AG10803 (cell line): ENCODE results near the gene ASTN1.

ENCODE experiments used
- DNase-seq: peaks from one replicate; pipeline ENCODE4 v3.0.0; 2010; ENCODE audit warnings: low read depth
- H3K4me3 ChIP-seq: 2 replicates; pipeline ENCODE4 v1.5.1; 2011; ENCODE audit warnings: mild to moderate bottlenecking, low read length, control low read depth
- CTCF ChIP-seq: conservative IDR thresholded peaks from 2 replicates; pipeline ENCODE4 v1.5.1; 2011; ENCODE audit warnings: mild to moderate bottlenecking, low read length, control low read depth, inconsistent platforms

ASTN1 gene

GRCh38 chr1:176934370-176934769 is 230.1 kb downstream of the ASTN1 start:
- TF ChIP-seq CTCF = no peak
- DNase-seq = no peak
- no peak overlapping the region for H3K4me3 ChIP-seq

DNA sequence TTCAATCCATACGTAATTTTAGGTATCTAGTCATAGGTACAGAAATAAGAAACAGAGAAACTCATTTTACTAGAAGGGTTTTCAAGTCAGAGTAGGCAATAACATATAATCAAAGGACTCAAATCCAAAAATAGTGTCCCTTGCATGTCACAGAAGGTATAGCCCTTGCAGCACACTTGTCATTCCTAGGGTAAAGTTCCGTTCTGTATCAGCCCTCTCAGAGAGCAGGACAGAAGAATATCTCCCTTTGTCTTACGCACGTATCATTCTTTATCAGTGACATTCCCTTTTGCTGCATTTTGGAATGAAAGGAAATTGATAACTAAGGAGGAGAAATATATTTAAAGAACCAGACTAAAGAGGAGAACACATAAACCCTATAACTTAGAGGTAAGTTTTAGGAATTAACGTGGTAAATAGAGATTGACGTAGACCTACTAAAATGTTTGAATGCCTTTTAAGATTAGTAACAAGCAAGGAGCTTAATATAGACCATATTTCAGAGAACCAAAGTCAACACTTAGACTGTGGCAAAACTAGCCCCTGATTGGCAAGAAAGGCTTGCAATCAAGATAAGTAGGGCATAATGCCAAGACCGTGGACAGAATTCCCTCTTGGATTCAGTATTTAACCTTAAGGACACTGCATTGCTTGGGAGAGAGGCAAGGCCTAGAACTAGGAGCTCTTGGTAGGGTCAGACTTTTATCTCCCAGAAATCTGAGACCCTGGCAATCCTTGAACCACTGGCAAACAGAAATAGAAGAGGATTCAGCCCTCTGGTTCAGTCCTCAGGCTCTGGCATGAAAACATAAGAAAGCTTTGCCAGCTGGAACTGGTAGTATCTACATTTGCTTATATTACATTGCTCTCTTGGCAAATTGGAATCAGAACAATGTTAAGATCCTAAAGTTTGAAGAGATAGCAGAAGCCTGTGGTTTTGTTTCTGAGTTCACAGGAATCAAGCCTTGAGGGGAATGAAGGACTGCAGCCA is 232.1 kb downstream of the ASTN1 start:
- no peak for DNase-seq
- H3K4me3 ChIP-seq = no peak overlapping the region
- no peak for TF ChIP-seq CTCF

DNA sequence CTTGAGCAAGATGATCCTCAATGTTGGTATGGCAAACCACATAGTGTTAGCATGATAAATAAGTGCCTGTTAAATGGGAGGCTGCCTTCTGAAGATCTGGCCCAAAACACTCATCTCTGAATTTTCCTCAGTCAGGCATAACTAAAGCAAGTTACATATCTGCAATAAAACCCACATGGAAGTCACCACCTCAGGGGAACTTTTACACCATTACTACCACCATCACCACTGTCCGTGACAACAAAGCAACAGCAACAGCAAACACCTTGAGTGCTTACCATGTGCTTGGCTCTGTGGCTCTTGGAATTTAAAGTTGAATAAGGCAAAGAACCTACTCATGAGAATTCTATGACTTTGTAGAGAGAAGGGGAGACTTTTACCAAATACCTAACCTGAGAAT is 233.0 kb downstream of the ASTN1 start:
- no peak for TF ChIP-seq CTCF
- DNase-seq = no peak
- no peak overlapping the region for H3K4me3 ChIP-seq

DNA sequence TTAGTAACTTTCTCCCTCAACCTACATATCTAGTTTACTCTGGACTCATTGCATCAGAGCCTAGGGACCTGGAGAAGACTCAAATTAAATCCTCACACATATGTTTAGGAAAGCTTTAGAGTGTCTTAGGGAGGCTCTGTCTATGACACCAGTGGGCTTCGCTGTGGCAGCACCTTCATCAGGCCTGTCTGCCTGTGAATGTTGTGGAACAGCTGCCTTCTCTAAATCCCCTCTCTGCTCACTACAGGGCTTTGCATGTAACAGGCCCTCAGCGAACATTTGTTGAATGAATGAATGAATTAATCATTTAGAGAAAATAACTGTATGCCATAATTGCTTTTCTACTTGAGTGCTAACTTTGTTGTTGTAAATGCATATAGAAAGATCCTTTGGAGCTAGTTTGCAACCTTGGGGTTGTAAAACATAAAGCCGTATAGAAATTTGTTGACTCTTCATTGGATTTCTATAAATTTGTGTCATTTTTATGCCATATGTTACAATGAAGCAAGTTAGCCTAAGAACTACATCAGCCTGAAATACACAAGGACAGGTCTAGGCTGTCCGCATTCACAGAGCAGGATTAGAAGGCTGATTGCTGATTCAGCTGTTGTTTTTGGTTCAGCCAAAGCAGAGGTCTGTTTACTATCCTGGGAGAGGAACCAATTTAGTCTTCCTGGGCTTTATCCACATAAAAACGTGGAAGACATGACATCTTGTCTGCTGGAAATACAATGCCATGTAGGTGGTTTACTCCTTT is 238.0 kb downstream of the ASTN1 start:
- DNase-seq = no peak
- H3K4me3 ChIP-seq = no peak overlapping the region
- TF ChIP-seq CTCF = no peak

- DNase-seq = no peak
- no peak overlapping the region for H3K4me3 ChIP-seq
- TF ChIP-seq CTCF = no peak
These were observed 239.3 kb downstream of the ASTN1 start for GRCh38 chr1:176925223-176925622.

DNA sequence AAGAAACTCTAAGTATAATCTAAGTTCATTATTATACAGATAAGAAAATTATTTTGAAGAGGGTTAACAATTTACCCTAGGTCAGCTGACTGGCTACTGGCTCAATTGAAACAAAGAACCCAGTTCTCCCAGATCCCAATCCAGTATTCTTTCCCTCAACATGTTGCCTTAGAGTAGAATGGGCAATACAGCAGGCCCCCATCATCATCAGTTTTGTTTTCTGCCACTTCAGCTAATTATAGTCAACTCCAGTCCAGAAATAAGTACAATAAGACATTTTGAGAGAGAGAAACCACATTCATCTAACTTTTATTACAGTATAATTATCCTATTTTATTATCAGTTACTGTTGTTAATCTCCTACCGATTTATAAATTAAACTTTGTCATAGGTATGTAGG is 241.2 kb downstream of the ASTN1 start:
- no peak for TF ChIP-seq CTCF
- no peak for DNase-seq
- H3K4me3 ChIP-seq = no peak overlapping the region
